Measurements from ENCODE around the gene ZDBF2. TPM values are rescaled to one million over a fixed set of nuclear protein-coding genes. Genes with fewer than 3 reads are reported as not detected.
"Not testable (repeated sequence)": the region's sequence is repeated elsewhere in the genome, so short reads cannot be mapped to it uniquely, and the experiment has no call there.

Gene ZDBF2
- total RNA-seq, 1 experiment from 2014 or later, result 31.8 TPM

GRCh38 chr2:206296128-206296527, 21.7 kb downstream of the ZDBF2 start:
- Histone ChIP-seq H3K79me2 (ENCODE audit: insufficient read depth, low read length) (no peaks in the 10 kb centered on the region), H2AFZ (ENCODE audit: low read length) (no peak overlapping the region), H3K9me3 (ENCODE audit: control insufficient read depth, low read depth, low read length) (no peaks in the 10 kb centered on the region), H2BK5ac (ENCODE audit: insufficient read length, low read length) (no peak overlapping the region), H2BK12ac (ENCODE audit: insufficient read length, low read depth, low read length) (no peak overlapping the region), H3K27ac (ENCODE audit: insufficient read length, low read depth, low read length) (no peak overlapping the region), H3K27me3 (ENCODE audit: insufficient read depth, low read length) (no peaks in the 10 kb centered on the region), H3K4me2 (ENCODE audit: insufficient read depth, insufficient read length, low read length) (no peak overlapping the region), H2BK15ac (ENCODE audit: low read depth, low read length) (no peak overlapping the region), H3K23ac (ENCODE audit: insufficient read length, low read depth, low read length) (no peak overlapping the region), H4K20me1 (ENCODE audit: control insufficient read depth, insufficient read depth, insufficient read length) (peaks cover 3% of the 10 kb centered on the region), H3K9ac (ENCODE audit: extremely low read depth, insufficient read length, low read length) (no peak overlapping the region), H3K18ac (ENCODE audit: insufficient read length, low read depth, low read length) (no peak overlapping the region), H3K23me2 (ENCODE audit: insufficient read length, low read depth, low read length, poor library complexity, severe bottlenecking) (no peaks in the 10 kb centered on the region), H3K4me1 (ENCODE audit: insufficient read depth, low read length) (no peaks in the 10 kb centered on the region), H3K56ac (ENCODE audit: insufficient read length, low read depth, low read length) (no peak overlapping the region), H2BK20ac (ENCODE audit: low read depth, low read length, poor library complexity, severe bottlenecking) (no peak overlapping the region), H2AK5ac (ENCODE audit: insufficient read length, low read length) (no peak overlapping the region), H3K4ac (ENCODE audit: low read depth, low read length) (no peak overlapping the region), H3T11ph (ENCODE audit: low read length) (no peak overlapping the region), H4K5ac (ENCODE audit: insufficient read length, low read depth, low read length) (no peak overlapping the region), H3K79me1 (ENCODE audit: insufficient read depth, low read depth, low read length, poor library complexity, severe bottlenecking) (no peaks in the 10 kb centered on the region), H3K14ac (ENCODE audit: insufficient read depth, low read length) (no peak overlapping the region), H4K91ac (ENCODE audit: insufficient read length, low read depth, low read length) (no peak overlapping the region), H4K8ac (replicated peaks; ENCODE audit: insufficient read length, low read depth, low read length) (no peak overlapping the region), H2BK120ac (ENCODE audit: low read depth, low read length, poor library complexity, severe bottlenecking) (no peak overlapping the region)
- H3K27me3 Mint-ChIP-seq (ENCODE audit: low read depth), result no peaks in the 10 kb centered on the region
- H3K4me1 Mint-ChIP-seq, result no peaks in the 10 kb centered on the region
- no peak for TF ChIP-seq CTCF (conservative IDR thresholded peaks at IDR 0.05)
- WGBS (ENCODE audit: extremely low coverage, insufficient read length, low lambda C conversion rate), result no CpG with 5 or more reads among the region's 3 CpGs
- no peak overlapping the region for H3K4me3 Mint-ChIP-seq
- H3K27ac Mint-ChIP-seq, result no peak overlapping the region; a peak in 1 of 7 replicates
- peaks cover 25 to 57% (median 42%) of the 10 kb centered on the region in 3 experiments for H3K36me3 Mint-ChIP-seq (ENCODE audit: insufficient read depth in 1 of 3, low read depth in 3 of 3)
- H3K9me3 Mint-ChIP-seq, result peaks cover 0 to 3% of the 10 kb centered on the region in 2 experiments; a peak in 2 of 5 replicates
- DNase-seq, result no peak

- H3K4me1 ChIP-seq (ENCODE audit: insufficient read depth, low read length); H3K4me3 Mint-ChIP-seq; H3K79me1 ChIP-seq (ENCODE audit: insufficient read depth, low read depth, low read length, poor library complexity, severe bottlenecking); H3T11ph ChIP-seq (ENCODE audit: low read length); H2AK5ac ChIP-seq (ENCODE audit: insufficient read length, low read length); H3K23ac ChIP-seq (ENCODE audit: insufficient read length, low read depth, low read length); H3K23me2 ChIP-seq (ENCODE audit: insufficient read length, low read depth, low read length, poor library complexity, severe bottlenecking); H3K9ac ChIP-seq (ENCODE audit: extremely low read depth, insufficient read length, low read length); H3K27me3 ChIP-seq (ENCODE audit: insufficient read depth, low read length); H4K5ac ChIP-seq (ENCODE audit: insufficient read length, low read depth, low read length); H2BK15ac ChIP-seq (ENCODE audit: low read depth, low read length); H3K4me2 ChIP-seq (ENCODE audit: insufficient read depth, insufficient read length, low read length); H4K91ac ChIP-seq (ENCODE audit: insufficient read length, low read depth, low read length); H4K8ac ChIP-seq (replicated peaks; ENCODE audit: insufficient read length, low read depth, low read length); H2BK12ac ChIP-seq (ENCODE audit: insufficient read length, low read depth, low read length); H3K27me3 Mint-ChIP-seq (ENCODE audit: low read depth); H3K27ac ChIP-seq (ENCODE audit: insufficient read length, low read depth, low read length); H3K14ac ChIP-seq (ENCODE audit: insufficient read depth, low read length); DNase-seq; H3K9me3 Mint-ChIP-seq; H2BK20ac ChIP-seq (ENCODE audit: low read depth, low read length, poor library complexity, severe bottlenecking); H2BK5ac ChIP-seq (ENCODE audit: insufficient read length, low read length); H3K18ac ChIP-seq (ENCODE audit: insufficient read length, low read depth, low read length); H2AFZ ChIP-seq (ENCODE audit: low read length); H3K27ac Mint-ChIP-seq; H3K79me2 ChIP-seq (ENCODE audit: insufficient read depth, low read length); H4K20me1 ChIP-seq (ENCODE audit: control insufficient read depth, insufficient read depth, insufficient read length); H2BK120ac ChIP-seq (ENCODE audit: low read depth, low read length, poor library complexity, severe bottlenecking); H3K9me3 ChIP-seq (ENCODE audit: control insufficient read depth, low read depth, low read length); H3K56ac ChIP-seq (ENCODE audit: insufficient read length, low read depth, low read length); H3K4me1 Mint-ChIP-seq; H3K4ac ChIP-seq (ENCODE audit: low read depth, low read length): not testable (repeated sequence)
- WGBS (ENCODE audit: extremely low coverage, insufficient read length, low lambda C conversion rate), result no CpG with 5 or more reads among the region's 10 CpGs
- peaks cover 8 to 31% (median 21%) of the 10 kb centered on the region in 3 experiments; a peak in 6 of 7 replicates for H3K36me3 Mint-ChIP-seq (ENCODE audit: insufficient read depth in 1 of 3, low read depth in 3 of 3)
Observed at GRCh38 chr2:206299608-206300007, 25.1 kb downstream of the ZDBF2 start.

Measured in H9 (cell line).